Lung (tissue), 12 donors: ENCODE measurements around the gene MLLT3. TPM values are rescaled to one million over a fixed set of nuclear protein-coding genes. Genes with fewer than 3 reads are reported as not detected.

Source experiments
- ATAC-seq: fragments of 200-7000 bp; cut with Tn5 transposase; one replicate; pipeline ENCODE4 v1.9.1; 2020; ENCODE audit warnings: moderate number of reproducible peaks; ENCODE audit not compliant: insufficient read depth, low FRiP score
- DNase-seq, 3 donors: peaks; one replicate each; pipeline ENCODE4 v3.0.0-alpha.2; 2013 to 2017
- H3K27ac ChIP-seq, 2 donors: one replicate each; pipeline ENCODE4 v1.5.1; 2013; ENCODE audit warnings: mild to moderate bottlenecking in 2 of 2, moderate library complexity in 2 of 2, control low read depth in 1 of 2, inconsistent platforms in 1 of 2, low read depth in 1 of 2, low read length in 1 of 2
- H3K27me3 ChIP-seq, 3 donors: one replicate each; pipeline ENCODE4 v1.5.1; 2013; ENCODE audit warnings: low read length in 2 of 3; ENCODE audit not compliant: control insufficient read depth in 3 of 3, insufficient read depth in 3 of 3
- H3K36me3 ChIP-seq, 4 donors: one replicate each; pipeline ENCODE4 v1.5.1; 2013; ENCODE audit warnings: low read length in 4 of 4, mild to moderate bottlenecking in 1 of 4, moderate library complexity in 1 of 4; ENCODE audit not compliant: control insufficient read depth in 4 of 4, insufficient read depth in 4 of 4
- H3K4me1 ChIP-seq, 5 donors: one replicate each; pipeline ENCODE4 v1.5.1; 2013; ENCODE audit warnings: low read length in 5 of 5, mild to moderate bottlenecking in 2 of 5, moderate library complexity in 1 of 5; ENCODE audit not compliant: control insufficient read depth in 5 of 5, insufficient read depth in 5 of 5
- H3K4me3 ChIP-seq: one replicate; pipeline ENCODE4 v1.5.1; 2013; ENCODE audit warnings: mild to moderate bottlenecking, control low read depth, moderate library complexity
- H3K9ac ChIP-seq, 2 donors: one replicate each; pipeline ENCODE4 v1.5.1; 2013; ENCODE audit warnings: low read length in 2 of 2, control low read depth in 1 of 2; ENCODE audit not compliant: insufficient read depth in 1 of 2
- H3K9me3 ChIP-seq, 4 donors: one replicate each; pipeline ENCODE4 v1.5.1; 2013; ENCODE audit warnings: low read length in 3 of 4, mild to moderate bottlenecking in 1 of 4, moderate library complexity in 1 of 4; ENCODE audit not compliant: control insufficient read depth in 4 of 4, insufficient read depth in 3 of 4
- CTCF ChIP-seq: IDR thresholded peaks from 2 replicates; pipeline ENCODE4 v1.5.1; 2012; ENCODE audit warnings: mild to moderate bottlenecking; ENCODE audit errors: control extremely low read depth, extremely low read depth
- WGBS, 2 donors: extraction: QIAGEN DNeasy Blood & Tissue Kit; methylation state at CpG; one replicate each; pipeline ENCODE4 v1.1.7; 2013; 5-methylcytosine and 5-hydroxymethylcytosine counted together
- polyA plus RNA-seq, 2 donors: library from polyadenylated mRNA; stranded (reverse); fragments of 200-250 nt; gene quantifications; one replicate each; pipeline ENCODE4 v1.2.1, GENCODE V29; 2013
- total RNA-seq, 2 donors: library from RNA; depleted of rRNA in 1 of 2; stranded (reverse); fragments of >200 nt in 1 of 2; gene quantifications; one replicate each; pipeline ENCODE4 v1.2.1, GENCODE V29; 2014 to 2021
- donor health status: control.
- donor health status: control.
- donor health status: Bipolar disorder and iron deficiency.
- donor health status: healthy.
- donor health status: DM: yes; HTN: yes; CAD: no.

Gene MLLT3
- total and polyA plus RNA-seq, 4 donors = 7.1 to 43.1 (median 13.7) TPM

- Histone ChIP-seq H3K27ac (no peak overlapping the region), H3K9me3 (peaks cover 0 to 4% (median 0%) of the 10 kb centered on the region in 4 donors), H3K4me3 (no peak overlapping the region), H3K4me1 (peaks cover 0 to 2% (median 0%) of the 10 kb centered on the region in 5 donors), H3K36me3 (no peaks in the 10 kb centered on the region), H3K9ac (no peak overlapping the region), H3K27me3 (no peaks in the 10 kb centered on the region)
- 89 to 96% methylated on average over 1 of the region's 1 CpG for WGBS, 2 donors
- DNase-seq = no peak
- no peak for ATAC-seq
- TF ChIP-seq CTCF = no peak
Observed at GRCh38 chr9:20391208-20391607, 231.1 kb downstream of the MLLT3 start.

- ATAC-seq (no peak), DNase-seq (no peak)
- Histone ChIP-seq H3K27me3 (no peaks in the 10 kb centered on the region), H3K4me3 (no peak overlapping the region), H3K9me3 (peaks cover 0 to 4% (median 0%) of the 10 kb centered on the region in 4 donors), H3K9ac (no peak overlapping the region), H3K4me1 (peaks cover 0 to 2% (median 0%) of the 10 kb centered on the region in 5 donors), H3K27ac (no peak overlapping the region), H3K36me3 (no peaks in the 10 kb centered on the region)
- no peak for TF ChIP-seq CTCF
Observed at GRCh38 chr9:20390400-20390799, 231.9 kb downstream of the MLLT3 start.

GRCh38 chr9:20387062-20387461 lies 235.2 kb downstream of the MLLT3 start:
- ATAC-seq = no peak
- WGBS, 2 donors = 92 to 96% methylated on average over 3 of the region's 3 CpGs
- H3K27me3 ChIP-seq = no peaks in the 10 kb centered on the region
- peaks cover 0 to 4% (median 0%) of the 10 kb centered on the region in 4 donors for H3K9me3 ChIP-seq
- H3K27ac ChIP-seq = no peak overlapping the region
- H3K36me3 ChIP-seq = no peaks in the 10 kb centered on the region
- H3K9ac ChIP-seq = no peak overlapping the region
- DNase-seq = no peak
- TF ChIP-seq CTCF = no peak
- H3K4me3 ChIP-seq = no peak overlapping the region
- H3K4me1 ChIP-seq = peaks cover 0 to 9% (median 0%) of the 10 kb centered on the region in 5 donors

GRCh38 chr9:20384642-20385041 lies 237.7 kb downstream of the MLLT3 start:
- no peak overlapping the region for H3K4me3 ChIP-seq
- no peak overlapping the region for H3K27ac ChIP-seq
- ATAC-seq = no peak
- TF ChIP-seq CTCF = no peak
- H3K36me3 ChIP-seq = no peaks in the 10 kb centered on the region
- DNase-seq = no peak
- H3K4me1 ChIP-seq = peaks cover 0 to 9% (median 0%) of the 10 kb centered on the region in 5 donors
- no peaks in the 10 kb centered on the region for H3K27me3 ChIP-seq
- peaks cover 0 to 4% (median 0%) of the 10 kb centered on the region in 4 donors for H3K9me3 ChIP-seq
- no peak overlapping the region for H3K9ac ChIP-seq
- WGBS, 2 donors = 89 to 90% methylated on average over 2 of the region's 2 CpGs
